HepG2 (cell line): ENCODE results near the gene PNP. TPM values are rescaled to one million over a fixed set of nuclear protein-coding genes. Genes with fewer than 3 reads are reported as not detected.
A peak's percentile ranks its signal among the peaks of the same experiment; 100 is the strongest.

Experiments used
- AKAP8 ChIP-seq: sonication (generic); formaldehyde crosslinking; IDR thresholded peaks from 2 replicates; pipeline ENCODE4 v1.5.1; 2020; ENCODE audit warnings: mild to moderate bottlenecking, missing genetic modification reagents
- DNMT3B ChIP-seq: conservative IDR thresholded peaks from 2 replicates; pipeline ENCODE4 v1.6.1; 2016; ENCODE audit warnings: missing biosample characterization, control low read depth
- ESRRA ChIP-seq: sonication (generic); formaldehyde crosslinking; IDR thresholded peaks from 2 replicates; pipeline ENCODE4 v1.5.1; 2020; ENCODE audit warnings: mild to moderate bottlenecking, low read depth, missing genetic modification reagents
- HDAC1 ChIP-seq: sonication (generic); formaldehyde crosslinking; IDR thresholded peaks from 2 replicates; pipeline ENCODE4 v1.5.1; 2020; ENCODE audit warnings: mild to moderate bottlenecking, missing genetic modification reagents
- MNT ChIP-seq: fragments of 450-650 bp; IDR thresholded peaks from 2 replicates; pipeline ENCODE4 v1.6.1; 2016
- POLR2AphosphoS2 ChIP-seq: IDR thresholded peaks from 2 replicates; pipeline ENCODE4 v1.6.1; 2011; ENCODE audit warnings: low read depth, low read length, improper control_type of control experiment
- SIN3A ChIP-seq: IDR thresholded peaks from 2 replicates; pipeline ENCODE4 v1.6.1; 2011; ENCODE audit warnings: low read depth, mild to moderate bottlenecking, control low read depth, low read length, borderline replicate concordance
- SMAD1 ChIP-seq: sonication (generic); formaldehyde crosslinking; IDR thresholded peaks from 2 replicates; pipeline ENCODE4 v1.4.0; 2020; ENCODE audit warnings: missing genetic modification reagents, low read depth, mild to moderate bottlenecking, borderline replicate concordance
- TGIF2 ChIP-seq: IDR thresholded peaks from 2 replicates; pipeline ENCODE4 v1.6.1; 2016; ENCODE audit warnings: control low read depth, missing compliant biosample characterization
- ZNF292 ChIP-seq: sonication (generic); formaldehyde crosslinking; IDR thresholded peaks from 2 replicates; pipeline ENCODE4 v1.8.1; 2022; ENCODE audit warnings: mild to moderate bottlenecking, low read depth, missing genetic modification reagents, borderline replicate concordance
- ZNF446 ChIP-seq: sonication (generic); formaldehyde crosslinking; IDR thresholded peaks from 2 replicates; pipeline ENCODE4 v1.5.0; 2020; ENCODE audit warnings: mild to moderate bottlenecking, missing genetic modification reagents
- ZNF512 ChIP-seq: sonication (generic); formaldehyde crosslinking; IDR thresholded peaks from 2 replicates; pipeline ENCODE4 v1.4.0; 2020; ENCODE audit warnings: mild to moderate bottlenecking, missing genetic modification reagents
- ZNF790 ChIP-seq: sonication (generic); formaldehyde crosslinking; IDR thresholded peaks from 2 replicates; pipeline ENCODE4 v1.8.0; 2022; ENCODE audit warnings: missing genetic modification reagents, mild to moderate bottlenecking, borderline replicate concordance
- ZUFSP ChIP-seq: sonication (generic); formaldehyde crosslinking; IDR thresholded peaks from 2 replicates; pipeline ENCODE4 v1.9.0; 2021; ENCODE audit warnings: missing genetic modification reagents, mild to moderate bottlenecking, borderline replicate concordance
- ZXDC ChIP-seq: sonication (generic); formaldehyde crosslinking; IDR thresholded peaks from 2 replicates; pipeline ENCODE4 v1.5.0; 2020; ENCODE audit warnings: mild to moderate bottlenecking, missing genetic modification reagents
- polyA plus RNA-seq, 8 experiments: library from polyadenylated mRNA; depleted of rRNA in 3 of 8; stranded (reverse) in 7 of 8; unstranded in 1 of 8; fragments of >200 nt; fragmentation: Illumina TruSeq in 4 of 8; extraction: Trizol in 4 of 8; gene quantifications; 2 replicates each; pipeline versions ENCODE4 v1.2.1 to v1.2.3, GENCODE V29; 2011 to 2016; ENCODE audit warnings: low read depth in 4 of 8, missing spikeins in 1 of 8, mixed read lengths in 1 of 8; ENCODE audit not compliant: insufficient read depth in 1 of 8
- total RNA-seq, 5 experiments: library from RNA; depleted of rRNA; stranded (reverse); fragments of >200 nt; fragmentation: Illumina TruSeq; extraction: Trizol; gene quantifications; 2 replicates each; pipeline ENCODE4 v1.2.3, GENCODE V29; 2016; ENCODE audit warnings: low read depth in 1 of 5
- TF ChIP-seq, protein P1 (sequence below): sonication (generic); formaldehyde crosslinking; conservative IDR thresholded peaks from 2 replicates; pipeline ENCODE4 v1.4.0; 2020; ENCODE audit warnings: mild to moderate bottlenecking, missing genetic modification reagents, moderate library complexity

Gene PNP
- total and polyA plus RNA-seq, 2 of the 13 experiments (the other 11 are each of a cell fraction or from before 2014, with no cell fraction given): 45.4 to 74.8 TPM

DNA sequence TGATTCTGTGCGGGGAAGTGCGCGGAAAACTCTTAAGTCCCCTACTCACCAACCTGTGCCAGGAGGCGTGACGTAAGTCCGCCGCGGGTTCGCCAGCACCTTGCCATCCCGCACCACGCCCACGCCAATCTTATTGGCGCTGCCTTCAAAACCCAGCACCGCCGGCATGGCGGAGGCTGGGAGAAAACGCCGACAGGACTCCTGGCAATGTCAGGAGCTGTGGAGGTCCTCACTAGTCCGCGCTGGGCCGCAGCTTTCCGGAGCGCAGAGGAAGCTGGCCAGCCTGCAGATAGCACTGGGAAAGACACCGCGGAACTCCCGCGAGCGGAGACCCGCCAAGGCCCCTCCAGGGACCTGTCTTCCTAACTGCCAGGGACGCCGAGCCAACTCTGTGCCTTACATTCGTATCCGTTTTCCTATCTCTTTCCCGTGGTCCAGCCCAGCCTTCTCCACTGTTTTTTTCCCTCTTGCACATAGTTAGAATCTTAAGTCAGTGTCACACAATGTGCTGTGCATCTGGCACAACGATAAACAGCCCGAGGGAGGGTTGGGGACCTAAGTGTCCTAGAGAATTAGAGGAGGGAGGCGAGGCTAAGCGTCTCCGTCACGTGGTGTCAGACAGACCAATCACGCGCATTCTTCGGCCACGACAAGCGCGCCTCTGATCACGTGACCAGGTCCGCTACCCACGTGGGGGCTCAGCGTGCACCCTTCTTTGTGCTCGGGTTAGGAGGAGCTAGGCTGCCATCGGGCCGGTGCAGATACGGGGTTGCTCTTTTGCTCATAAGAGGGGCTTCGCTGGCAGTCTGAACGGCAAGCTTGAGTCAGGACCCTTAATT, 14.5 kb upstream of the PNP start, which contains the start of the genes APEX1 and OSGEP (continued):
- TF ChIP-seq ZNF512 (CRISPR knock-in tag): no peak
- no peak for TF ChIP-seq ESRRA (CRISPR knock-in tag)
- peak; percentile 86 for TF ChIP-seq TGIF2 (CRISPR knock-in tag)
- no peak for TF ChIP-seq ZUFSP
- TF ChIP-seq SIN3A: peak; percentile 98
- TF ChIP-seq DNMT3B (CRISPR knock-in tag): 0 out of 2 replicates have a peak, but pooled peaks have one; percentile 54
- TF ChIP-seq, protein P1, sequence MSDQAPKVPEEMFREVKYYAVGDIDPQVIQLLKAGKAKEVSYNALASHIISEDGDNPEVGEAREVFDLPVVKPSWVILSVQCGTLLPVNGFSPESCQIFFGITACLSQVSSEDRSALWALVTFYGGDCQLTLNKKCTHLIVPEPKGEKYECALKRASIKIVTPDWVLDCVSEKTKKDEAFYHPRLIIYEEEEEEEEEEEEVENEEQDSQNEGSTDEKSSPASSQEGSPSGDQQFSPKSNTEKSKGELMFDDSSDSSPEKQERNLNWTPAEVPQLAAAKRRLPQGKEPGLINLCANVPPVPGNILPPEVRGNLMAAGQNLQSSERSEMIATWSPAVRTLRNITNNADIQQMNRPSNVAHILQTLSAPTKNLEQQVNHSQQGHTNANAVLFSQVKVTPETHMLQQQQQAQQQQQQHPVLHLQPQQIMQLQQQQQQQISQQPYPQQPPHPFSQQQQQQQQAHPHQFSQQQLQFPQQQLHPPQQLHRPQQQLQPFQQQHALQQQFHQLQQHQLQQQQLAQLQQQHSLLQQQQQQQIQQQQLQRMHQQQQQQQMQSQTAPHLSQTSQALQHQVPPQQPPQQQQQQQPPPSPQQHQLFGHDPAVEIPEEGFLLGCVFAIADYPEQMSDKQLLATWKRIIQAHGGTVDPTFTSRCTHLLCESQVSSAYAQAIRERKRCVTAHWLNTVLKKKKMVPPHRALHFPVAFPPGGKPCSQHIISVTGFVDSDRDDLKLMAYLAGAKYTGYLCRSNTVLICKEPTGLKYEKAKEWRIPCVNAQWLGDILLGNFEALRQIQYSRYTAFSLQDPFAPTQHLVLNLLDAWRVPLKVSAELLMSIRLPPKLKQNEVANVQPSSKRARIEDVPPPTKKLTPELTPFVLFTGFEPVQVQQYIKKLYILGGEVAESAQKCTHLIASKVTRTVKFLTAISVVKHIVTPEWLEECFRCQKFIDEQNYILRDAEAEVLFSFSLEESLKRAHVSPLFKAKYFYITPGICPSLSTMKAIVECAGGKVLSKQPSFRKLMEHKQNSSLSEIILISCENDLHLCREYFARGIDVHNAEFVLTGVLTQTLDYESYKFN (CRISPR knock-in tag): peak; percentile 65
- no peak for TF ChIP-seq ZXDC (CRISPR knock-in tag)
- no peak for TF ChIP-seq AKAP8 (CRISPR knock-in tag)
- 0 out of 2 replicates have a peak, but pooled peaks have one; percentile 53 for TF ChIP-seq ZNF446 (CRISPR knock-in tag)
- TF ChIP-seq SMAD1 (CRISPR knock-in tag): peak; percentile 69; the same call in 1 of the 2 replicates
- peak; percentile 48; the same call in 1 of the 2 replicates for TF ChIP-seq ZNF790 (CRISPR knock-in tag)
- peak; percentile 92 for TF ChIP-seq HDAC1 (CRISPR knock-in tag)
- no peak for TF ChIP-seq POLR2AphosphoS2
- peak; percentile 100 for TF ChIP-seq MNT
- TF ChIP-seq ZNF292 (CRISPR knock-in tag): 0 out of 2 replicates have a peak, but pooled peaks have one; percentile 48
